Sigmoid colon (tissue), 3 donors: Measurements from ENCODE around the gene SORBS1.

Experiments
- CTCF ChIP-seq, 4 experiments: fragments of 450-650 bp in 3 of 4; fragments of 200-600 bp in 1 of 4; IDR thresholded peaks; one replicate each; pipeline ENCODE4 v1.5.1; 2016 to 2019; ENCODE audit warnings: antibody characterized with exemption in 4 of 4, mild to moderate bottlenecking in 3 of 4, moderate library complexity in 2 of 4
- POLR2A ChIP-seq, 2 donors: fragments of 450-650 bp; IDR thresholded peaks; one replicate each; pipeline ENCODE4 v1.6.1; 2016; ENCODE audit warnings: antibody characterized with exemption in 2 of 2, mild to moderate bottlenecking in 2 of 2, moderate library complexity in 2 of 2

GRCh38 chr10:95531994-95532399 is 29.2 kb downstream of the SORBS1 start:
- TF ChIP-seq CTCF (IDR thresholded peaks at IDR 0.05) (no peak), POLR2A (IDR thresholded peaks at IDR 0.05) (no peak)
